ENCODE measurements around the gene NINJ1. TPM values are rescaled to one million over a fixed set of nuclear protein-coding genes. Genes with fewer than 3 reads are reported as not detected.

NINJ1 gene
- total and polyA plus RNA-seq, 2 donors (not counting 3 experiments of a cell fraction or from before 2014, with no cell fraction given): 31.5 to 57.7 TPM

GRCh38 chr9:93172666-93173364, 38.8 kb upstream of the NINJ1 start:
- Histone ChIP-seq H3K4me2 (ENCODE audit: insufficient read depth, low read length) (no peak overlapping the region), H3K27ac (ENCODE audit: insufficient read depth, low read depth, low read length) (no peak overlapping the region), H3K36me3 (ENCODE audit: control insufficient read depth in 2 of 2, extremely low read depth in 1 of 2, insufficient read depth in 2 of 2, low read length in 2 of 2) (no peaks in the 10 kb centered on the region), H3K79me2 (ENCODE audit: control insufficient read depth, insufficient read depth, low read length) (no peaks in the 10 kb centered on the region), H4K20me1 (replicated peaks; ENCODE audit: control insufficient read depth, extremely low read depth, insufficient read depth, low read length) (no peaks in the 10 kb centered on the region), H3K27me3 (ENCODE audit: control insufficient read depth in 2 of 2, insufficient read depth in 2 of 2, low read length in 2 of 2) (no peaks in the 10 kb centered on the region), H3K9ac (replicated peaks; ENCODE audit: extremely low read depth, insufficient read depth, low read length) (no peak overlapping the region), H3K9me3 (replicated peaks; ENCODE audit: control insufficient read depth, insufficient read depth, low read length) (no peaks in the 10 kb centered on the region), H3K4me3 (replicated peaks in 1 of 3; ENCODE audit: insufficient read depth in 1 of 3, low read depth in 1 of 3, low read length in 3 of 3) (no peak overlapping the region), H3K9me1 (replicated peaks; ENCODE audit: control insufficient read depth, extremely low read depth, insufficient read depth, low read length) (no peaks in the 10 kb centered on the region), H3K4me1 (ENCODE audit: control insufficient read depth, extremely low read depth, insufficient read depth, low read length) (no peaks in the 10 kb centered on the region), H2AFZ (ENCODE audit: low read depth, low read length) (no peak overlapping the region)
- CTCF ChIA-PET: interaction anchor here (1.4 to 1.5 kb wide), 2 partner anchors 64 to 130 kb away, joined by 3 read pairs; no protein-coding TSS in a partner anchor
- intact Hi-C loops (cut with micrococcal nuclease): no loop called here
- dilution Hi-C loops (cut with MboI; ENCODE audit: extremely low pct_ligation_motif_present, low sequenced_read_pairs): no loop called here
- DNase-seq (ENCODE audit: low read depth, low spot score) (no peak), FAIRE-seq (no peak)
- no TSS peak for BruUV-seq (replicated peaks)
- POLR2A ChIA-PET: no interaction called here
- no peak for TF ChIP-seq GATA2 (IDR thresholded peaks at IDR 0.05; ENCODE audit: insufficient read depth, insufficient read length, low read depth, low read length)

- CTCF ChIA-PET: interaction anchor here (1.0 to 1.4 kb wide), 2 partner anchors 62 to 131 kb away, joined by 3 to 4 read pairs; no protein-coding TSS in a partner anchor
- Histone ChIP-seq H3K27me3 (ENCODE audit: control insufficient read depth in 2 of 2, insufficient read depth in 2 of 2, low read length in 2 of 2) (no peaks in the 10 kb centered on the region), H3K9me3 (replicated peaks; ENCODE audit: control insufficient read depth, insufficient read depth, low read length) (no peaks in the 10 kb centered on the region), H2AFZ (ENCODE audit: low read depth, low read length) (no peak overlapping the region), H3K4me1 (ENCODE audit: control insufficient read depth, extremely low read depth, insufficient read depth, low read length) (no peaks in the 10 kb centered on the region), H3K4me2 (ENCODE audit: insufficient read depth, low read length) (no peak overlapping the region), H3K79me2 (ENCODE audit: control insufficient read depth, insufficient read depth, low read length) (no peaks in the 10 kb centered on the region), H4K20me1 (replicated peaks; ENCODE audit: control insufficient read depth, extremely low read depth, insufficient read depth, low read length) (no peaks in the 10 kb centered on the region), H3K27ac (ENCODE audit: insufficient read depth, low read depth, low read length) (no peak overlapping the region), H3K4me3 (replicated peaks in 1 of 3; ENCODE audit: insufficient read depth in 1 of 3, low read depth in 1 of 3, low read length in 3 of 3) (no peak overlapping the region), H3K9ac (replicated peaks; ENCODE audit: extremely low read depth, insufficient read depth, low read length) (no peak overlapping the region), H3K9me1 (replicated peaks; ENCODE audit: control insufficient read depth, extremely low read depth, insufficient read depth, low read length) (no peaks in the 10 kb centered on the region), H3K36me3 (ENCODE audit: control insufficient read depth in 2 of 2, extremely low read depth in 1 of 2, insufficient read depth in 2 of 2, low read length in 2 of 2) (no peaks in the 10 kb centered on the region)
- intact Hi-C loops (cut with micrococcal nuclease): no loop called here
- dilution Hi-C loops (cut with MboI; ENCODE audit: extremely low pct_ligation_motif_present, low sequenced_read_pairs): no loop called here
- no TSS peak for BruUV-seq (replicated peaks)
- TF ChIP-seq POLR2AphosphoS5 (IDR thresholded peaks at IDR 0.05; ENCODE audit: insufficient read depth, low read depth, low read length) (no peak), FOS (IDR thresholded peaks at IDR 0.05; ENCODE audit: borderline replicate concordance, insufficient read depth, low read length) (no peak), POLR2A (IDR thresholded peaks at IDR 0.05; ENCODE audit: low read depth, low read length) (no peak), JUN (IDR thresholded peaks at IDR 0.05; ENCODE audit: borderline replicate concordance, insufficient read depth, insufficient read length, low read depth) (no peak), EZH2 (IDR thresholded peaks at IDR 0.05; ENCODE audit: borderline replicate concordance, low read depth, low read length, severe bottlenecking) (no peak), MYC (IDR thresholded peaks at IDR 0.05; ENCODE audit: low read depth, low read length) (no peak), GATA2 (IDR thresholded peaks at IDR 0.05; ENCODE audit: insufficient read depth, insufficient read length, low read depth, low read length) (no peak), MAX (IDR thresholded peaks at IDR 0.05; ENCODE audit: insufficient read depth, insufficient read length) (no peak), CTCF (IDR thresholded peaks at IDR 0.05; ENCODE audit: extremely low read depth in 1 of 2, insufficient read depth in 1 of 2, low read depth in 1 of 2, low read length in 2 of 2) (no peak)
- no peak for FAIRE-seq
- DNase-seq (ENCODE audit: low read depth, low spot score): no peak
- POLR2A ChIA-PET: no interaction called here
These were observed 37.4 kb upstream of the NINJ1 start for GRCh38 chr9:93171261-93171990.
